GM21576 (cell line): ENCODE measurements around the gene PLCL1.

ENCODE experiments used
- ATAC-seq: cut with Tn5 transposase; IDR thresholded peaks from one replicate; pipeline ENCODE4 v1.9.1; 2021; ENCODE audit warnings: mild to moderate bottlenecking, moderate library complexity; ENCODE audit not compliant: unreplicated experiment

The PLCL1 gene

DNA sequence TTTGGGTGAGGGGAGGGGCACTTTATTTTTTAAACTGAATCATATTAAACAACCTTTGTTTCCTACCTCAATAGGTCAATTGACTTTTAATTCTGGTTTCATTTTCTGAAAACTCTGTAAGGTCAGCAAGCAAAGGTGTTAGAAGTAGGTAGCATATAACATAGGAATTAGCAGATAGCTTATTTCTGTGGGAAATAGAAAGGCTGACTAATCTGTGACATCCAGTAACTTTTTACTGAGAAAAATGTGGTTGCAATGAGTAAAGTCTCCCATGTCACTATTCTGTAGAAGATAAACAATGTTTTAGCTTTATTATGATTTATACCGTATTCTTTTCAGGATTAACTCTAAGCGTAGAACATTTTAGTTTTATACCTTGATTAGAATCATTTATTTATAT, 240.4 kb downstream of the PLCL1 start:
- no peak for ATAC-seq

GRCh38 chr2:198045227-198045626, 240.8 kb downstream of the PLCL1 start:
- no peak for ATAC-seq

DNA sequence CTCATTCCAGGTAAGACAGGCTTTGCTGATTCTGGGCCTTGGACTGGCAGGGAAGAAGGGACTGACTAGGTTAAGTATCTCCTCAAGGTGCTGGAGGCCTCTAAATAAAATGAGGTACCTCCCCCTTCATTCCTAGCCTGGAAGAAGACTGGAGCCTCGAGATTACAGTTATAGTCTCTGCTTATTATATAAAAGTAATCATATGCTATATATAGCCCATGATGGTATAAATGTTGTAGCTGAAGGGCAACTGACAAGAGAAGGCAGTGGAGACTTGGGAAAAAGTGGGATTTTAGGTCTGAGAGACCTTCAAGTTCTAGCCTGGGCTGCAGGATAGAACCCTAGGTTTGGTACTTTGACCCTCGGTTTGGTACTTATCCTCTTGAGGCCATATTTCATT, 248.3 kb downstream of the PLCL1 start:
- ATAC-seq, result no peak

DNA sequence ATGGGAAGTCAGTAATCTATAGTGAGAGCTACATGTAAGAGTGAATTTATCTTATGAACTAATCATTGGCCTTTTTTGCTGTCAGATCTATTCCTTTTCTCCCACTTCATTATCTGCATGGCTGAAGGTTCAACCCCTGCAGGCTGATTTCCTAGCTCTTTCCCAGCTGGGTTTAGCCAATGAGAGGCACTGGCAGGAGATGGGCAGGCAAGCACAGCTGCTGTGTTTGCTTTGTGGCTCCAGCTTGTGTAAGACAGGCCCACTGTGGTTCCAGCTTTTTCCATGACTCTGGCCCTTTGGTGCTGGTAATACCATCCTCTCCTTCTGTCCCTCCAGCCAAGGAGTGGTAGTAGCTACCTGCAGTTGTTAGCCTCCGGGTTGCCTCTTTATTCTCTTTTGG, 248.8 kb downstream of the PLCL1 start:
- no peak for ATAC-seq

DNA sequence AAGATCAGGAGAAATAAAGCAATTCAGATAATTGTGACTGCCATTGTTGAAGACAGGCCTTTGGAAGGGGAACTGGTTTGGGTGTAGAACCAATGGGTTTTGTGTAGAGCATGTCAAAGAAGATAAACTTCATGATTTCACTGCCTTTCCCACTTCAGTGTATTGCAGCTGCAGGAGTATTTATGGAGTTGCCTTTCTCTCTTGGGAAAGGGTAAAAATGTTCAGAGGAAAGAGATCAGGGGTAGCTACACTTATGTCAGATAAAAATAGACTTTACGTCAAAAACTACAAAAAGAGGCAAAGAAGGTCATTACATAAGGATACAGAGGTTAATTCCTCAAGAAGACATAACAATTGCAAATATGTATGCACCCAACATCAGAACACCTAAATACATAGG, 249.4 kb downstream of the PLCL1 start:
- no peak for ATAC-seq

DNA sequence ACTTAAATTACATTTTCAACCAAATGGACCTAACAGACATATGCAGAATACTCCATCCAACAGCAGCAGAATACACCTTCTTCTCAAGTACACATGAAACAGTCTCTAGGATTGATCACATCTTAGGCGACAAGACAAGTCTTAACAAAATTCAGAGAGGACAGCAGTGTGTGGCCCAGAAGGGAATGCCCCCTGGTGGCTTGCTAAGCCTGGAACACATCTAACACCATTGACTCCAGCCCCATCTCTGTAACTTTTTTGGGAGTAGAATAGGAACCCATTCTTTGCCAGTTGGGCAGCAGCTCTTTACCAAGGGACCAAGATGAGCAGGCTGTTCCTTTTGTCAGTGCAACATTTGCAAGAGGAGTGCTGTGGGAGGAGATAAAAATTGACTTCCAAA, 249.9 kb downstream of the PLCL1 start:
- peak; percentile 77 for ATAC-seq

GRCh38 chr2:198055716-198056115, 251.3 kb downstream of the PLCL1 start:
- ATAC-seq, result no peak

- no peak for ATAC-seq
These were observed 252.4 kb downstream of the PLCL1 start for GRCh38 chr2:198056836-198057235.

GRCh38 chr2:198059800-198060199, 255.4 kb downstream of the PLCL1 start:
- ATAC-seq, result no peak

GRCh38 chr2:198060277-198060676, 255.9 kb downstream of the PLCL1 start:
- ATAC-seq, result no peak

DNA sequence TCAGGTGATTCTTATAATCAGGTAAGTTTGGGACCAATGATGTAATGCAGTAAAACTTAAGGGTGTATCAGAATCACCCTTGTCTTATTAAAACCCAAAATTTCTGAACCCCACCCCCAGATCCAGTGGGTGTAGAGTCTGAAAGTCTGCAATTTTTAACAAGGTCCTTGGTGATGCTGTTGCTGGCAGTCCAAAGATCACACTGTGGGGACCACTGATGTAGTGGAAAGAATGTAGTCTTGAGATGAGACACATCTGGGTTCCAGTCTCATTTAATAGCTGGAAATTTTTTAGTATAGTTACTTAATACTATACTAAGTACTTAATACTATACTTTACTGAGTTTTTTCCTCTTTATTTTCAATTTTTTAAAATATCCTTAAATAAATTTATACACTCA, 258.4 kb downstream of the PLCL1 start:
- ATAC-seq, result no peak

GRCh38 chr2:198063242-198063641, 258.8 kb downstream of the PLCL1 start:
- ATAC-seq, result no peak

GRCh38 chr2:198065322-198065721, 260.9 kb downstream of the PLCL1 start:
- no peak for ATAC-seq

DNA sequence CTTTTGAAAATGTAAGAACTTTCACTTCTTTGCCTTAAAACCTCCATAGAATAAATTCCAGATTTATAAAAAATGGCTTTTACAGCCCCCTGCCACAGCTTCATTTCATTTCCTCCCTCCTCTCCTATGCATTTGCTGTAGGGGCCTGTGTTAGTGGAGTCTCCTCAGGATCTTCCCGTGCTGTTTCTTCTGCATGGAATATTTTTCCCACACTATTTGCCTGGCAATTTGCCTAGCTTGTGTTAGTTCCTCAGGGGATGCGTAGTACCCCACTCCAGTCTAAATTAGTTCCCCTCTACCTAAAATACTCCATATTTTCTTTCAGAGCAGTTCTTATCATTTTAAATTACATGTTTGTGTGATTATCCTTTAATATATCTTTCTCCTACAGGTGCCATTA, 262.2 kb downstream of the PLCL1 start:
- ATAC-seq, result no peak

- ATAC-seq, result no peak
These were observed 268.3 kb downstream of the PLCL1 start for GRCh38 chr2:198072655-198073054.

DNA sequence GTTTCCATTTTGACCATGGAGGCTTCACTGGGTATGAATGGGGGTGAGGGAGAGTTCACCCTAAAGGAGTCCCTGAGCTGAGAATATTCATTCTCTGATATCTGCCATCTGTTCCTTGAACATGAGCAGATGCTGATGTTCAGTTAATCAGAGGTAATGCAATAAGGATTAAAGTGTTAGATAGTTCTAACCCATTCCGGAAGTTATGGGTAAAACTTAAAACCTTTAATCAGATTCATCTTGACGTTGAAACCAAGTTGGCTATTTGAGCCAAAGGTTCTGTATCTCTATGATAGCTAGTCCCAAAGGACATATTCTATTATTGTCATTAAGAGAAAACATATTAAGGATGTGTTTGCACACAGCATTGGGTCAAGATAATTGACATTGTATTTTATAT, 268.9 kb downstream of the PLCL1 start:
- no peak for ATAC-seq

GRCh38 chr2:198077477-198077876, 273.1 kb downstream of the PLCL1 start:
- no peak for ATAC-seq

DNA sequence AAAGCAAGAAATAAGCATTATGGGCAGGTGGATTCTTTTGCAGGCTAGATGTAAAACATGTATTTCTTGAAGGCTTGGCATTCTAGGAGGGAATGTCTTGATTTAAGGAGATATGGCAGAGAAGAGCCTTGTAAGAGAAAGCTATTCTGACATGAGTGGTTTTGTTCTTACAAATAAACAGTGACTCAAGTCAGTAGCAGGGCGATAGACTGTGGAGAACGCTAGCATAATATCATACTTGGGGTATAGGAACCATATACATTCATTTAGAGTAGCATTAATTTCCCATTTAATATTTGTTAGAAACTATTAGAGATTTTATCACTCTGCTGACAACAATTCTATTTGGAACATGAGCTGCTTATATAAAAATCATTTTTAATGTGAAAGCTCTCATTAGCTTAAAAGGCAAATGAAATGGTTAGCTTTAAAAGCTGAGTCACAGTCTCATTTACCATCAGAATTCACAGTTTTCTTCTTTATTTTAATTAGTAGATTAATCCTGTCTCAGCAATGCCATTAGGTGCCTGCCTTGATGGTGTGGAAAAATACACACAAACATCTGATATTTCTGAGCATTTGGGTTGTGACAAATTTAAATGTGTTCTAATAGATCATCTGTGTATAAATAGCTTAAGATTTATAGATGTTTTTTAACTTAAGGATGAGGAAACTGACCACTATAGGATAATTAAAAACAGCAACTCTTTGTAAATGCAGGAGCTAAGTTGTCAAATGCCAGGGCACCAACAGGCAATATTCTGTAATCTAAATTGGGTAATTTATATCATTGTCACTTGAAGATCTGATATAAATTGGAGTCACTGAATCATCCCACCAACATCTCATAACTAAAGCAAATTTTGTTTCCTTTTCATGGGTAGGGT, 276.7 kb downstream of the PLCL1 start:
- ATAC-seq, result no peak

DNA sequence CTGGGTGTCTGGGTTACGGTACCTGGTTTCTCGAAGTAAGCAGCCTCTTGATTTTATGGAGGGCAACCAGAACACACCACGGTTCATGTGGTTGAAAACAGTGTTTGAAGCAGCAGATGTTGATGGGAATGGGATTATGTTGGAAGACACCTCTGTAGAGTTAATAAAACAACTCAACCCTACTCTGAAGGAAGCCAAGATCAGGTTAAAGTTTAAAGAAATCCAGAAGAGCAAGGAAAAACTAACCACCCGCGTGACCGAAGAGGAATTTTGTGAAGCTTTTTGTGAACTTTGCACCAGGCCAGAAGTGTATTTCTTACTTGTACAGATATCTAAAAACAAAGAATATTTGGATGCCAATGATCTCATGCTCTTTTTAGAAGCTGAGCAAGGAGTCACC, 279.8 kb downstream of the PLCL1 start:
- ATAC-seq, result no peak

DNA sequence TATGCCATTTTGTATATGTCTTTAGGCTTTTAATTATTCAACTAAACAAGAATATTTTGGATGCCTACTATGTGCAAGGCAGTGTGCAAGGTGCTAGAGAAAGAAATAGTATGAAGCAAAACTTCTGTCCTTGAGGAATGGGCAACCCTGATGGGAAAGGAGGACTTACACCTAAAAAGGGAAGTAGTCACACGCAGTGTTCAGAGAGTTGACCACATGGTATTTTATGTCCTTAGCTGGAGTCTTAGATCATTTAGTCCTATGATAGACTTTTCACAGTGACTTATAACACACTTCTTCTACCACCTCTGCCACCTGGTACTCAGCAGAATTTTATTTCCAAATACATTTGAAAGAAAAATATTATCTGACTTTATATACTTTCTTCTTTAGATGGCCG, 291.6 kb downstream of the PLCL1 start:
- no peak for ATAC-seq

- ATAC-seq, result no peak
These were observed 292.6 kb downstream of the PLCL1 start for GRCh38 chr2:198096965-198097364.

- ATAC-seq, result no peak
These were observed 293.2 kb downstream of the PLCL1 start for GRCh38 chr2:198097630-198098029.

DNA sequence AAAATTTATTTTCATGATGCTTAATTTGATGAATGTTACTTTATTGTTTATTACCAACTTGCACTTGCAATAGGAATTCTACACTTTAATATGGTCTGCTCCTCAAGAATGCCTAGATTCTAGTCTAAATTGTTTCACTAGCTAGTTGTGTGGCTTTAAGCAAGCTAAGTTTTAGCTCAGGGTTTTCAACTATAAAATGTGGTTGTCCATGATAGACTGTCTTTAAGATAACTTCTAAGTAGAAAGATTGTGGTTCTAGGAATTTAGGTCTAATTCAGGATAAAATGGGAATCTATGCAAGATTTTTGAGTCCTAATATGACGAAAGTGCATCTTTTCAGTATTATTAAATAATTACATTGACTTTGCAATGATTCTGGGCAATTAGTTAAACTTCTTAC, 294.0 kb downstream of the PLCL1 start:
- no peak for ATAC-seq
